AG10803 (cell line): ENCODE measurements around the gene PLXNA2.

Experiments
- DNase-seq: peaks from one replicate; pipeline ENCODE4 v3.0.0; 2010; ENCODE audit warnings: low read depth
- H3K4me3 ChIP-seq: 2 replicates; pipeline ENCODE4 v1.5.1; 2011; ENCODE audit warnings: mild to moderate bottlenecking, low read length, control low read depth
- TF ChIP-seq, protein P1 (sequence below): conservative IDR thresholded peaks from 2 replicates; pipeline ENCODE4 v1.5.1; 2011; ENCODE audit warnings: mild to moderate bottlenecking, low read length, control low read depth, inconsistent platforms

The PLXNA2 gene

DNA sequence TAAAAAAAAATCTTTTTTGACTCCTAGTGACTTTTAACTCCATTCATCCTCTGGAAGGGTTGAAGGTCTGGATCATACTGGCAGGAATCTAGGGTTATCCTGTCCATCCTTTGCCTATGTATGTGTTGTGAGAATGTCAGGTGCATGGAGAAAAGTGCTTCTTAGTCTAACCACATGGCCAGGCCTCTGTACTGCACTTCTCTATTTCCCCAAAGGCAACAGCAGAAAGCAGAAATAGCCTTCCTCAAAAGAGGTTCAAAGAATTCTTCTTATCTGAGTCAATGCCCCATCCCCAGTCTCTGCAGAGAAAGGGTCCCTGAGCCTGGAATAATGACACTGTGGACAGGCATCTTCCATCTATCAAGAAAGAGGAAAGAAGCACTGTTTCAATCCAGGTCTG is 247.5 kb downstream of the PLXNA2 start:
- TF ChIP-seq, protein P1, sequence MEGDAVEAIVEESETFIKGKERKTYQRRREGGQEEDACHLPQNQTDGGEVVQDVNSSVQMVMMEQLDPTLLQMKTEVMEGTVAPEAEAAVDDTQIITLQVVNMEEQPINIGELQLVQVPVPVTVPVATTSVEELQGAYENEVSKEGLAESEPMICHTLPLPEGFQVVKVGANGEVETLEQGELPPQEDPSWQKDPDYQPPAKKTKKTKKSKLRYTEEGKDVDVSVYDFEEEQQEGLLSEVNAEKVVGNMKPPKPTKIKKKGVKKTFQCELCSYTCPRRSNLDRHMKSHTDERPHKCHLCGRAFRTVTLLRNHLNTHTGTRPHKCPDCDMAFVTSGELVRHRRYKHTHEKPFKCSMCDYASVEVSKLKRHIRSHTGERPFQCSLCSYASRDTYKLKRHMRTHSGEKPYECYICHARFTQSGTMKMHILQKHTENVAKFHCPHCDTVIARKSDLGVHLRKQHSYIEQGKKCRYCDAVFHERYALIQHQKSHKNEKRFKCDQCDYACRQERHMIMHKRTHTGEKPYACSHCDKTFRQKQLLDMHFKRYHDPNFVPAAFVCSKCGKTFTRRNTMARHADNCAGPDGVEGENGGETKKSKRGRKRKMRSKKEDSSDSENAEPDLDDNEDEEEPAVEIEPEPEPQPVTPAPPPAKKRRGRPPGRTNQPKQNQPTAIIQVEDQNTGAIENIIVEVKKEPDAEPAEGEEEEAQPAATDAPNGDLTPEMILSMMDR = no peak
- no peak for DNase-seq
- H3K4me3 ChIP-seq = no peak overlapping the region

- no peak for DNase-seq
- H3K4me3 ChIP-seq = no peak overlapping the region
- TF ChIP-seq, protein P1 = no peak
Measured at GRCh38 chr1:207995576-207995975, 248.6 kb downstream of the PLXNA2 start.

DNA sequence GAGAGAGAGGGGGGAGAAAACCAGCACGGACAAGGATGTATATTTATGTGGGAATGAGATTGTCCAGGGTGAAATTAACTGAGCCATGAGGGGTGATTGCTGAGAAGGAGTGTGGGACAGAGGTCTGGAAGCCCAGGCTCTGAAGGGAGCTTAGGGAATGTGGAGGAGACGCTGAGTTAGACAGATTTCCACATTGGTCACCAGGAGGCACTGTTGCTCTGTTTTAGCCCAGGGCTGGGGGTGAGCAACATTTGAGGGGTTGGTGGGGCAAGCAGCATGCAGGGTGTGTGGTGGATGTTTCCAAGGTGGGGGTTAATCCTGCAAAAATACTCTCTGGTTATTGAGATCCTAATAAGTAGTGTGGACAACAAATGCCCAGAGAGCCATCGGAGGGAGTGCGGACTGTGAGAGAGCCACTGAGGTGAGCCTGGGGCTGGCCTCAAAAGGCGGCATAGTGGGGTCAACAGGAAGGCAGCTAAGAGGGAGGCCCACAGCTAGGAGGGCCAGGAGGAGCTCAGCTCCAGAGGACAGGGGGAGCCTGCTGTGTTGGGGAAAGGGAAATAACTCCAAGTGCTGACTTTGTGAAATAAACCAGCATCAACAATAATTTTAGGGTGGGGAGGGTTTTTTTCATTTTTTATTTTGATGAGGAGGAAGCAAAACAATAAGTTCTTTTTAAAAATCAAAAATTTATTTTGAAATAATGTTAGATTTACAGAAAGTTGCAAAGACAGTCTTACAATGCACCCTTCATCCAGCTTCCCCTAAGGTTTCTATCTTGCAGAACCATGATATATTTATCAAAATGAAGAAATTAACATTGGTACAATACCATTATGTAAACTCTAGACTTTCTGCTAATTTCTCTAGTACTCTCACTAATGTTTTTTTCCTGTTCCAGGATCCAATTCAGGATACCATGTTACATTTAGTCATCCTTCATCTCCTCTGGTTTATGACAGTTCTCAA is 250.4 kb downstream of the PLXNA2 start:
- DNase-seq = no peak
- TF ChIP-seq, protein P1 = peak; percentile 46
- no peak overlapping the region for H3K4me3 ChIP-seq

GRCh38 chr1:207992677-207993236 is 251.4 kb downstream of the PLXNA2 start:
- no peak for DNase-seq
- TF ChIP-seq, protein P1 = no peak
- no peak overlapping the region for H3K4me3 ChIP-seq

- DNase-seq = no peak
- TF ChIP-seq, protein P1 = no peak
- H3K4me3 ChIP-seq = no peak overlapping the region
Measured at GRCh38 chr1:207991583-207992026, 252.6 kb downstream of the PLXNA2 start.

DNA sequence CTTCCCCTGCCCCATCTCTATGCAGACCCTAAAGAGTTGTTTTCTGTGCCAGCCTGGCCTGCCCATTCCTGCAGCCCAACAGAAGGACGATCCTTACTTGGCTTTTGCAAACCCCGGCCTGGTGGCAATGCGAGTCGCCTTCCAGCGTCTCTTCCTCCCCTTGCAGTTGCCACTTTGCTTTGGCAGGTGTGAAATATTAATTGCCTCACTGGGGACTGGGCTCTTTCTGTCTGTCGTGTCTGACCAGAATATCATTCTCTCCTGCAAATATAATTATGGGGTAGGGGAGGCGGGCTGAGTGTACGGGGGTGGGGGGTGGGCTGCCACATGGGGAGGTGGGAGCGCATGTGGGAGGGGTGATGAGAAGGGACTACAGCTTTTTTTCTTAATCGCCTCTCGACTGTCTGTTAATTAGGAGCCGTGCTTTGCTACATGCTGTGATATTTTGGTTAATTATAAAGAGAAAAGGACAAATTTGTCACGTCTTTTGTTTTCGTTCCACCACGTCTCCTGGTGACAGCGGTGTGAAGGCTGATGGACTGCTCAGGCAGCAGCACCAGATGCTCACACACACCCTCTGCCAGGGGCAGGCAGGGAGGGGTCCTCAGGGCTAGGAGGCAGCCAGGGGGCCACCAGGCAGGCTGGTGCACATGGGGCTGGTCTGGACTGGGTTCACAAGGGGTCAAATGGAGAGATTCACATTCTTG is 253.2 kb downstream of the PLXNA2 start:
- no peak for DNase-seq
- TF ChIP-seq, protein P1 = no peak

More for the DNA sequence above, 253.2 kb downstream of the PLXNA2 start:
- no peak overlapping the region for H3K4me3 ChIP-seq
